D721Med (cell line): ENCODE data around the gene PYY.

Source experiments
- DNase-seq: peaks from one replicate; pipeline ENCODE4 v3.0.0; 2011; ENCODE audit warnings: low spot score; ENCODE audit not compliant: insufficient read length
- FAIRE-seq: peaks from 2 replicates; lab custom pipeline; 2011; peaks lifted over from hg19 to GRCh38; lab: Jason Lieb, UNC
- CTCF ChIP-seq: IDR thresholded peaks from 2 replicates; pipeline ENCODE4 v1.5.1; 2012; ENCODE audit warnings: mild to moderate bottlenecking, control low read depth; ENCODE audit not compliant: insufficient read depth; ENCODE audit errors: missing control alignments

Gene PYY

GRCh38 chr17:43927060-43927864 lies 26.5 kb downstream of the PYY start:
- FAIRE-seq (no peak), DNase-seq (peak; percentile 50)
- no peak for TF ChIP-seq CTCF

- TF ChIP-seq CTCF, result no peak
- no peak for FAIRE-seq
- no peak for DNase-seq
Observed at GRCh38 chr17:43924558-43924957, 29.2 kb downstream of the PYY start.

- TF ChIP-seq CTCF, result no peak
- FAIRE-seq, result no peak
- DNase-seq, result no peak
Observed at GRCh38 chr17:43920500-43921095, 33.1 kb downstream of the PYY start.

- FAIRE-seq (no peak), DNase-seq (no peak)
- TF ChIP-seq CTCF, result no peak
Observed at GRCh38 chr17:43918026-43918389, 35.7 kb downstream of the PYY start.

- DNase-seq, result no peak
- no peak for FAIRE-seq
- TF ChIP-seq CTCF, result peak; percentile 40
Observed at GRCh38 chr17:43917348-43918025, 36.3 kb downstream of the PYY start.

GRCh38 chr17:43917016-43917347 lies 36.8 kb downstream of the PYY start:
- FAIRE-seq (no peak), DNase-seq (no peak)

More at GRCh38 chr17:43917016-43917347, 36.8 kb downstream of the PYY start:
- TF ChIP-seq CTCF, result no peak
